T follicular helper cell (primary cell): ENCODE data around the gene DHX58.

Source experiments
- DNase-seq: peaks from one replicate; pipeline ENCODE4 v3.0.0-alpha.2; 2020; ENCODE audit warnings: low read depth

DHX58 gene

GRCh38 chr17:42129109-42129837 lies 16.8 kb upstream of the DHX58 start:
- no peak for DNase-seq

GRCh38 chr17:42127414-42127813 lies 14.9 kb upstream of the DHX58 start:
- no peak for DNase-seq

GRCh38 chr17:42126836-42127235 lies 14.3 kb upstream of the DHX58 start:
- no peak for DNase-seq

- no peak for DNase-seq
These were observed 13.1 kb upstream of the DHX58 start for GRCh38 chr17:42125565-42125964.

- no peak for DNase-seq
These were observed 11.7 kb upstream of the DHX58 start for GRCh38 chr17:42124256-42124655.

- DNase-seq: no peak
These were observed 10.1 kb upstream of the DHX58 start, which contains the start of gene HSPB9 for GRCh38 chr17:42122371-42123303. Gene HSPB9, plus strand, starts transcription at chr17:42122804. Its CDS starts 47 bp downstream, at chr17:42122851.

- DNase-seq: peak; percentile 62
These were observed 8.6 kb upstream of the DHX58 start, which contains the start of gene KAT2A for GRCh38 chr17:42120770-42121769. Gene KAT2A, minus strand, starts transcription at chr17:42121367. Its CDS starts 63 bp downstream, at chr17:42121304.

GRCh38 chr17:42120161-42120769 lies 7.8 kb upstream of the DHX58 start:
- no peak for DNase-seq

GRCh38 chr17:42119301-42119700 lies 6.8 kb upstream of the DHX58 start:
- no peak for DNase-seq

GRCh38 chr17:42118545-42118944 lies 6.0 kb upstream of the DHX58 start:
- DNase-seq: peak; percentile 15

GRCh38 chr17:42118126-42118510 lies 5.6 kb upstream of the DHX58 start:
- DNase-seq: no peak

GRCh38 chr17:42117397-42118125 lies 5.0 kb upstream of the DHX58 start:
- no peak for DNase-seq

- DNase-seq: peak; percentile 74
These were observed 4.3 kb upstream of the DHX58 start for GRCh38 chr17:42116705-42117396.

GRCh38 chr17:42114118-42114517 lies 1.6 kb upstream of the DHX58 start:
- no peak for DNase-seq

- DNase-seq: no peak
These were observed 967 bp upstream of the DHX58 start for GRCh38 chr17:42113293-42114069.

GRCh38 chr17:42111871-42112551 lies 503 bp downstream of the DHX58 start:
- no peak for DNase-seq

- no peak for DNase-seq
These were observed 1.3 kb downstream of the DHX58 start for GRCh38 chr17:42111265-42111636.
